OCI-LY1 (cell line): ENCODE data around the gene MED13.

ENCODE experiments used
- H2AFZ ChIP-seq: fragments of 200-600 bp; sonication (generic), shearing (Covaris generic); 2 replicates; pipeline ENCODE4 v1.6.0; 2014; ENCODE audit warnings: antibody characterized with exemption, mild to moderate bottlenecking, low read length
- H3F3A ChIP-seq: fragments of 200-600 bp; sonication (generic), shearing (Covaris generic); 2 replicates; pipeline ENCODE4 v1.6.0; 2014; ENCODE audit warnings: mild to moderate bottlenecking, antibody characterized with exemption, low read length, moderate library complexity; ENCODE audit not compliant: insufficient read depth
- H3K27ac ChIP-seq: fragments of 200-600 bp; sonication (generic); 2 replicates; pipeline ENCODE4 v1.5.1; 2014; ENCODE audit warnings: low read length, mixed run types, mild to moderate bottlenecking, low read depth; ENCODE audit not compliant: poor library complexity, severe bottlenecking
- H3K27me3 ChIP-seq: fragments of 200-600 bp; sonication (generic); 2 replicates; pipeline ENCODE4 v1.6.0; 2014; ENCODE audit warnings: antibody characterized with exemption, mild to moderate bottlenecking, low read length, moderate library complexity; ENCODE audit not compliant: insufficient read depth
- H3K36me3 ChIP-seq: fragments of 200-600 bp; sonication (generic); 2 replicates; pipeline ENCODE4 v1.6.1; 2014; ENCODE audit warnings: mild to moderate bottlenecking, antibody characterized with exemption, low read length, moderate library complexity, mixed read lengths; ENCODE audit not compliant: insufficient read depth
- H3K4me1 ChIP-seq: fragments of 200-600 bp; sonication (generic); 2 replicates; pipeline ENCODE4 v1.5.1; 2014; ENCODE audit warnings: mild to moderate bottlenecking, low read length, moderate library complexity; ENCODE audit not compliant: insufficient read depth, severe bottlenecking
- H3K4me2 ChIP-seq: fragments of 200-600 bp; sonication (generic), shearing (Covaris generic); 2 replicates; pipeline ENCODE4 v1.6.1; 2014; ENCODE audit warnings: low read length
- H3K4me3 ChIP-seq: fragments of 200-600 bp; sonication (generic); 2 replicates; pipeline ENCODE4 v1.5.1; 2014; ENCODE audit warnings: low read length, low read depth, mild to moderate bottlenecking, mixed read lengths; ENCODE audit not compliant: poor library complexity, severe bottlenecking
- H3K79me2 ChIP-seq: fragments of 200-600 bp; shearing (Covaris generic); 2 replicates; pipeline ENCODE4 v1.6.1; 2016; ENCODE audit warnings: mixed run types, low read length, mixed read lengths; ENCODE audit not compliant: insufficient read depth
- H3K9ac ChIP-seq: fragments of 200-600 bp; sonication (generic), shearing (Covaris generic); 2 replicates; pipeline ENCODE4 v1.6.1; 2014; ENCODE audit warnings: mild to moderate bottlenecking, low read length, mixed read lengths
- H3K9me2 ChIP-seq: fragments of 200-600 bp; sonication (generic), shearing (Covaris generic); 2 replicates; pipeline ENCODE4 v1.6.1; 2014; ENCODE audit warnings: low read depth, mild to moderate bottlenecking, low read length, mixed read lengths
- H3K9me3 ChIP-seq: fragments of 200-600 bp; shearing (Covaris generic); 2 replicates; pipeline ENCODE4 v1.6.1; 2014; ENCODE audit warnings: low read length, mixed read lengths
- H4K20me1 ChIP-seq: fragments of 200-600 bp; sonication (generic), shearing (Covaris generic); 2 replicates; pipeline ENCODE4 v1.6.0; 2016; ENCODE audit warnings: mild to moderate bottlenecking, low read length; ENCODE audit not compliant: insufficient read depth
- EZH2 ChIP-seq: fragments of 200-600 bp; sonication (generic), shearing (Covaris generic); IDR thresholded peaks from 2 replicates; pipeline ENCODE4 v1.8.0; 2017; ENCODE audit warnings: borderline replicate concordance, mixed run types, mild to moderate bottlenecking, antibody characterized with exemption, low read length, moderate library complexity, mixed read lengths
- TF ChIP-seq, protein P1 (sequence below): fragments of 200-600 bp; sonication (generic), shearing (Covaris generic); IDR thresholded peaks from 2 replicates; pipeline ENCODE4 v1.5.1; 2017; ENCODE audit warnings: mild to moderate bottlenecking, antibody characterized with exemption, low read length, moderate library complexity, mixed read lengths

Gene MED13

DNA sequence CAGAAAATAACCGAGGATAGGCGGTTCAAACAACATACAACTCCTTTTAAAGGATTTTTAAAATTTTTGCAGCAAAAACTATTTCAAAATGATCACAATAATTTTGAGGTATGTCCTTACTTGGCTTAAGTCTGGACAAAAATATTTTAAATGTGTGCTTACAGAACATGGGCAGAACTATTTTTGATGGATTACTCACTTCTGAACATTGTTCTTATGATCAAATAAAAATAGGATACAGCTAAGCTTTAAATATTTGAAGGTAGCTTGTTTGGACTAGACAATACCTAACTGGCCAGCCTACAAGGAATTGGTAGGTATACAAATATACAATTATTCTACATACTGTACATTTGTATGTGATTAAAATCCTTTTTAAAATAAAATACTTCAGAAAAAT is 123.0 kb downstream of the MED13 start:
- Histone ChIP-seq H3K4me1 (no peaks in the 10 kb centered on the region), H3K9me2 (no peaks in the 10 kb centered on the region), H3K4me2 (no peak overlapping the region), H3K36me3 (peaks cover 55% of the 10 kb centered on the region; the same call in 1 of the 2 replicates), H3K27ac (no peak overlapping the region), H3F3A (no peaks in the 10 kb centered on the region; the same call in 1 of the 2 replicates), H2AFZ (no peak overlapping the region), H3K27me3 (no peaks in the 10 kb centered on the region), H3K4me3 (no peak overlapping the region), H3K79me2 (no peaks in the 10 kb centered on the region), H3K9ac (no peak overlapping the region), H3K9me3 (no peaks in the 10 kb centered on the region), H4K20me1 (no peaks in the 10 kb centered on the region)
- TF ChIP-seq, protein P1, sequence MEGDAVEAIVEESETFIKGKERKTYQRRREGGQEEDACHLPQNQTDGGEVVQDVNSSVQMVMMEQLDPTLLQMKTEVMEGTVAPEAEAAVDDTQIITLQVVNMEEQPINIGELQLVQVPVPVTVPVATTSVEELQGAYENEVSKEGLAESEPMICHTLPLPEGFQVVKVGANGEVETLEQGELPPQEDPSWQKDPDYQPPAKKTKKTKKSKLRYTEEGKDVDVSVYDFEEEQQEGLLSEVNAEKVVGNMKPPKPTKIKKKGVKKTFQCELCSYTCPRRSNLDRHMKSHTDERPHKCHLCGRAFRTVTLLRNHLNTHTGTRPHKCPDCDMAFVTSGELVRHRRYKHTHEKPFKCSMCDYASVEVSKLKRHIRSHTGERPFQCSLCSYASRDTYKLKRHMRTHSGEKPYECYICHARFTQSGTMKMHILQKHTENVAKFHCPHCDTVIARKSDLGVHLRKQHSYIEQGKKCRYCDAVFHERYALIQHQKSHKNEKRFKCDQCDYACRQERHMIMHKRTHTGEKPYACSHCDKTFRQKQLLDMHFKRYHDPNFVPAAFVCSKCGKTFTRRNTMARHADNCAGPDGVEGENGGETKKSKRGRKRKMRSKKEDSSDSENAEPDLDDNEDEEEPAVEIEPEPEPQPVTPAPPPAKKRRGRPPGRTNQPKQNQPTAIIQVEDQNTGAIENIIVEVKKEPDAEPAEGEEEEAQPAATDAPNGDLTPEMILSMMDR: no peak
- TF ChIP-seq EZH2: no peak

DNA sequence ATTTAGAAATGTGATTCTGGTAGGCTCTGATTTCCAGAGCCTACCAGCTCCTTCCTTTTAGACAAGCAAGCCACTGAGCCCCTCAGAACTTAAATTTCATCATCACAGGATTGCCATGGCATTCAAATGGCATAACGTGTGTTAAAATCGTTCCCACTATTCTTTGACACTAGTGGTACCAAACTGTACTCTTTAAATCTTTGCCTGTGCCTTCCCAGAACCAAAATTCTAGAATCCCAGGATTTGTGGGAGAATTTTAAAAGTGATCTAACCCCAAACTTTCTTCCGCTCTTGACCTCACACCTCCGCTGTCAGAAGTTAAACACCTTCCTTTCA is 137.0 kb downstream of the MED13 start:
- Histone ChIP-seq H3K4me1 (peaks cover 19% of the 10 kb centered on the region), H3K9ac (peak overlapping the region; percentile 90), H3F3A (no peaks in the 10 kb centered on the region), H3K4me2 (peak overlapping the region; percentile 90), H3K36me3 (peaks cover 18% of the 10 kb centered on the region), H3K27me3 (no peaks in the 10 kb centered on the region), H4K20me1 (no peaks in the 10 kb centered on the region), H2AFZ (peak overlapping the region; percentile 99), H3K9me3 (no peaks in the 10 kb centered on the region), H3K4me3 (peak overlapping the region; percentile 86), H3K27ac (no peak overlapping the region), H3K79me2 (peaks cover 11% of the 10 kb centered on the region), H3K9me2 (no peaks in the 10 kb centered on the region)
- TF ChIP-seq EZH2: no peak
- TF ChIP-seq, protein P1: no peak

DNA sequence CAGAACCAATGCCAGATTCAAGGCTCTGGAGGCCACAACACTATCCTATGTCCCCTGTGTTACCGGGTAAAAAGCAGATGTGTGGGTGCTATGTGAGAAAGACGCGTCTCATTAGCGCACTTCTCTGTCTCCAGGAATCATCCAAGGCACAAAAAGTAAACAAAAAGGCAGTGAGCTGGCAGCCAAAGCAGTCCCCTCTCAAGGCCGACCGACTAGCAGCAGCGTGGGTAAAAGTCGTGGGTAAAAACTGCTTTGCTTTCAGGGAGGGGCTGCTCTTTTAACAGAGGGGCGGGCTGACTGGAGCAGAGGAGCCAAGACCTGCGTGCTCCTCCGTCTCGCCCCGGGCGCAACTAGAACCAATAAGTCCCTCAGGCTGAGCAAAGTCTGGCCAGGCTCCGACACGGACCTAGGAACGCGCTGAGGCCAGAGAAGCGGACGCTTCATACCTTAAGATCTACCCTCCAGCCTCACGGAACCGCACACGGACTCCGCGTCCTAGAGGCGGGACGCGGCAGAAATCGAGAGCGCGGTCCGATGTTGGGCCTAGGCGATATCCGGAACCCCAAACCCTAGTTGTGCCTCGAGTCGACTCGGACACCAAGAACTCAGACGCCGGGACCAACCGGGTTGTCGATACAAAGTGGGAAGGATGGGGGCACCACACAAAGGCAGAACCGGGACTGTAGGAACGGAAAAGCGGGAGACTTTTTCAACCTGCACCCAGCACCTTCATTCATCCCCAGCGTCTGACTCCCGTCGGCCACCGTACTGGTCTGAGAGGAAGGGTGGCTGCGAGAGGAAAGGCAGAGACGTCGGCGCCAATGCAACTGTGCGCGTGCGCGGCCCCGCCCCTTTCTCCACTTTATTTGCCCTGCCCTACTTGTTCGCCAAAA is 137.6 kb downstream of the MED13 start, which contains the start of gene INTS2:
INTS2 (minus strand) TSS at position 775 of the 893 bp plus-strand sequence. CDS start 1,338 bp downstream, outside the sequence.
- TF ChIP-seq, protein P1: no peak
- no peak for TF ChIP-seq EZH2
- peaks cover 11% of the 10 kb centered on the region for H3K79me2 ChIP-seq
- no peaks in the 10 kb centered on the region for H3F3A ChIP-seq
- no peaks in the 10 kb centered on the region for H3K9me3 ChIP-seq
- H3K9me2 ChIP-seq: no peaks in the 10 kb centered on the region
- H3K4me2 ChIP-seq: peak within 1 kb of the TSS; percentile 90
- no peaks in the 10 kb centered on the region for H4K20me1 ChIP-seq
- peak within 1 kb of the TSS; percentile 69 for H3K27ac ChIP-seq
- H3K4me1 ChIP-seq: peaks cover 19% of the 10 kb centered on the region
- H3K9ac ChIP-seq: peak within 1 kb of the TSS; percentile 90
- H2AFZ ChIP-seq: peak within 1 kb of the TSS; percentile 99
- H3K4me3 ChIP-seq: peak within 1 kb of the TSS; percentile 86
- H3K27me3 ChIP-seq: no peaks in the 10 kb centered on the region
- H3K36me3 ChIP-seq: peaks cover 18% of the 10 kb centered on the region
